ENCODE results near the gene SAPCD1.

The SAPCD1 gene

GRCh38 chr6:31769684-31770371, 7.4 kb downstream of the SAPCD1 start:
- peak; percentile 64 for DNase-seq (ENCODE audit: low read depth)
- peak; percentile 81 for TF ChIP-seq CTCF (IDR thresholded peaks at IDR 0.05; ENCODE audit: low read length, missing control alignments)
- H3K4me3 ChIP-seq (replicated peaks; ENCODE audit: low read depth, low read length): no peak overlapping the region

- H3K4me3 ChIP-seq (replicated peaks; ENCODE audit: low read depth, low read length): no peak overlapping the region
- DNase-seq (ENCODE audit: low read depth): no peak
- TF ChIP-seq CTCF (IDR thresholded peaks at IDR 0.05; ENCODE audit: low read length, missing control alignments): no peak
Observed at GRCh38 chr6:31770860-31771259, 8.4 kb downstream of the SAPCD1 start.

GRCh38 chr6:31771992-31772358, 9.5 kb downstream of the SAPCD1 start:
- peak; percentile 45 for DNase-seq (ENCODE audit: low read depth)
- TF ChIP-seq CTCF (IDR thresholded peaks at IDR 0.05; ENCODE audit: low read length, missing control alignments): no peak
- no peak overlapping the region for H3K4me3 ChIP-seq (replicated peaks; ENCODE audit: low read depth, low read length)

GRCh38 chr6:31775184-31775583, 12.7 kb downstream of the SAPCD1 start:
- H3K4me3 ChIP-seq (replicated peaks; ENCODE audit: low read depth, low read length): no peak overlapping the region
- no peak for TF ChIP-seq CTCF (IDR thresholded peaks at IDR 0.05; ENCODE audit: low read length, missing control alignments)
- DNase-seq (ENCODE audit: low read depth): no peak

- no peak overlapping the region for H3K4me3 ChIP-seq (replicated peaks; ENCODE audit: low read depth, low read length)
- TF ChIP-seq CTCF (IDR thresholded peaks at IDR 0.05; ENCODE audit: low read length, missing control alignments): no peak
- DNase-seq (ENCODE audit: low read depth): no peak
Observed at GRCh38 chr6:31775633-31776484, 13.4 kb downstream of the SAPCD1 start.

GRCh38 chr6:31776485-31776988, 14.1 kb downstream of the SAPCD1 start:
- H3K4me3 ChIP-seq (replicated peaks; ENCODE audit: low read depth, low read length): no peak overlapping the region
- DNase-seq (ENCODE audit: low read depth): no peak
- TF ChIP-seq CTCF (IDR thresholded peaks at IDR 0.05; ENCODE audit: low read length, missing control alignments): no peak
